ELF-1 (cell line): ENCODE data around the gene GLB1L.

Source experiments
- DNase-seq: peaks from one replicate; pipeline ENCODE4 v3.0.0-alpha.2; 2016; ENCODE audit warnings: low read depth, low spot score

The GLB1L gene

DNA sequence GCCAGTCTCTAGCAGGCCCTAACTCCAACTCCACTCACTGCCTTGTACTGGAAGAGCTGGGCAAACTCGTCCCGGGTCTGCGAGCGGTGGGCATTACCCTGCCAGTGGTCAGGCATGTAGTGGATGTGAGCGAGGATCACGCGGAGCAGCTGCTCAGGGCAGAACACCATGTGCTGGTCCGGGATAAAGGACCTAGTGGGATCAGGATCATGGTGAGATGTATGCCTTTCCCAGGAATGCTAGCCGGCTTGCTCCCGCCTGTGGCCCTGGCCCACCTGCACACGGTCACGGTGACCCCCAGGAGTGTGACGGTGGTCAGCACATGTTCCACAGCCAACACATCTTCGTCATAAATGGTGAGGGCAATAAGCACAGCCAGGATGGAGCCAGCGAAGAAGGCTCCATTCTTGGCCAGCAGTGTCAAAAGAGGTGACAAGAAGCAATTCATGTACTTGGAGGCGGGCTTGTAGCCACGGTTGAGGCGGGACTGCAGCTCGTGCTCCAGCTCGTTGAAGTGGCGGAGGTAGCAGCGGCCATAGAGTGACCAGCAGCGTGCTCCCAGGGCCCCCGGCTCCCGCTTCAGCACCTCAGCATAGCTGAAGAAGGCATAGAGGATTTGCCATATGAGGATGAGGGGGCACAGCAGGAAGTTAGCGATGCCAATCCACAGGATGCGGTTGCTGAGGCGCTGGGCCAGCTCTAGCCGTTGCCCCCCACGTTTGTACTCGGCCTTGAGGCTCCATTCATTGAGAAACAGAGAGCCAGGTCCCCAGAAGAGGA lies 21.2 kb downstream of the GLB1L start:
- no peak for DNase-seq

DNA sequence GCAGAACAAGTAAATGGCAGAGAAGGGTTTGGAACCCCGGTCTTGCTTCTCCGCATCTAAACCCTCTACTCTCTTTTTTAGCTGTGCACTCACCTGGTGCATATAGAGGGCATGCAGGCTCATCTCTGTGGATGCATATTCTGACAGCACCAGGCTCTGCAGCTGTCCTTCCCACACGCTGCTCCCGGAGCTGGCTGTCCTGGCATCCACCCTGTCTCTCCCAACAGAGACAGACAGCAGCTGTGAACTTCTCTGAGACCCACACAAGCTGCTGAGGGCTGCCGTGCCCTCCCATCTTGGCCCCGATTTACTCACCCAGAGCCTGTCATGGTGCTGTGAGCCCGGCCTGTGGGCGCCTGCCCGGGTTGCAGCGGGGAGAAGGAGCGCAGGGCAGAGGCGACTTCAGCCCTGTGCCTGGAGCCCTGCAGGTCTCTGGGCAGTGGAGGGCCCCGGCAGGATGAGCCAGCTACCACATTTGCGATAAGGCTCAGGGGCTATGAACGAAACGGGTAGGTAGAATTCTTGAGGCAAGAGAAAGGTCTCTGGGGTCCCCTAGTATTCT lies 23.2 kb downstream of the GLB1L start:
- no peak for DNase-seq

DNA sequence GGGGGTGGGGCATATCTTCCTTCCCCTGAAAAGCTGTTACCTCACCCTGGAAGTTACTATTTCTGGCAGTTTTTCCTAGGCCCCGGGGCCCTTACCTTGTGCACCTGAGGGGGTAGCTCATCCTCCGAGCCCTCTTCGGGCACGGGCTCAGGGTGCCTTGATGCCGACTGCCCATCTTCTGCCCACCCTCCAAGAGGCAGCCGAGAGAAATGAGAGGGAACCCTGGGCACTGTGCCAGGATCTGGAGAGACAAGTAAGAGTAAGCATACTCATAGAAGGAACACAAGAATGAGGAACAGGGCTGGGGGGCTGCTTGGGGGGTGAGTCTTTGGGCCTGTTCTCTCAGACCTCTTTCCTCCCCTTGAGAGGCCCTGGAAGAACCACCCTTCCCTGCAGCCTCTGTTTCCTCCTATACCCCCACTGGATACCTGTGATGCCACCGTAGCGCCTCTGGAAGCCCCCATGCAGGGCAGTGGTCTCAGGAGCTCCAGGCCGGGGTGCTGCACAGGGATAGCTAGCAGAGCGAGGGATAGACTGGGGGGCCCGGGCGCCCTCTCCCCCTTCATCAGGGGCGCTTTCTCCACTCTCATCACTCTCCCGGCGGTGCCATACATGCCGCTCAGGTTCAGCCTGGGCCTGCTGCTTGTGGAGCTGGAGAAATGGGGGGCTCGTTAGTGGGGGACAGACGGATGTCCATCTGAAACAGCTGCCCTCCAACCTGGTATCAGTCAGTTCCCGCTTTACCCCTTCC lies 24.4 kb downstream of the GLB1L start:
- DNase-seq = no peak

DNA sequence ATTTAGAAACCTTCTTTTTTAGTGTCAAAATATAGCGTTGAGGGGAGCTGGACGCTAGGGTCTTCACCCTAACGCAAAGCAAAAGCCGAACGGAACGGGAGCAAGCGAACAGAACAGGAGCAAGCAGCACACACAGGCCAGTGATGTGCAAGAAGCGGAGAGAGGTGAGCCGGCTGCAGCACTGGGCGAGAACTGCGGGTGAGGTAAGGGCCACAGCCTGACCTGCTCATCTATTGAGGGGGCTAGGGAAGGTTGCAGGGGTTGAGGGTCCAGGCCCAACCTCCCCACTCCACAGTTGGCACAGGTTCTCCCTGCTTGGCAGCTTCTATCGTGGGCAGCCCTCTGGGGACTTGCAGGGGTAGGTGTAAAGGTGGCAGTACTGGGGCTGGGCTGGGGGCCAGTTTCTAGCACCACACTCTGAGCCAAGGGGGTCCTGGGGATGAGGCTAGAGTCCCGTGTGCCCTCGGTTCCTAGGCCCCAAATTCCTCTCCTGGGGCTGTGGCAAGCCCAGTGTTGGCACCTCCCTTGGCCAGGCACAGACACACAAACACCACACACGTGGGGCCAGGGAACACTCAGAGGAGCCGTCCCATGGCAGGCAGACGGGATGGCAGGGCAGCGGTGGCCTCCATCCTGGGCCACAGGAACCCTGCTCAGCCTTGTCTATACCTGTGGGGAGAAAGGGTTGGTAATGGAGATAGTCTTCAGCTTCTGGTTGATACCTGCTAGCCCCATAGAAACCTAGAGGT lies 25.3 kb downstream of the GLB1L start:
- no peak for DNase-seq

DNA sequence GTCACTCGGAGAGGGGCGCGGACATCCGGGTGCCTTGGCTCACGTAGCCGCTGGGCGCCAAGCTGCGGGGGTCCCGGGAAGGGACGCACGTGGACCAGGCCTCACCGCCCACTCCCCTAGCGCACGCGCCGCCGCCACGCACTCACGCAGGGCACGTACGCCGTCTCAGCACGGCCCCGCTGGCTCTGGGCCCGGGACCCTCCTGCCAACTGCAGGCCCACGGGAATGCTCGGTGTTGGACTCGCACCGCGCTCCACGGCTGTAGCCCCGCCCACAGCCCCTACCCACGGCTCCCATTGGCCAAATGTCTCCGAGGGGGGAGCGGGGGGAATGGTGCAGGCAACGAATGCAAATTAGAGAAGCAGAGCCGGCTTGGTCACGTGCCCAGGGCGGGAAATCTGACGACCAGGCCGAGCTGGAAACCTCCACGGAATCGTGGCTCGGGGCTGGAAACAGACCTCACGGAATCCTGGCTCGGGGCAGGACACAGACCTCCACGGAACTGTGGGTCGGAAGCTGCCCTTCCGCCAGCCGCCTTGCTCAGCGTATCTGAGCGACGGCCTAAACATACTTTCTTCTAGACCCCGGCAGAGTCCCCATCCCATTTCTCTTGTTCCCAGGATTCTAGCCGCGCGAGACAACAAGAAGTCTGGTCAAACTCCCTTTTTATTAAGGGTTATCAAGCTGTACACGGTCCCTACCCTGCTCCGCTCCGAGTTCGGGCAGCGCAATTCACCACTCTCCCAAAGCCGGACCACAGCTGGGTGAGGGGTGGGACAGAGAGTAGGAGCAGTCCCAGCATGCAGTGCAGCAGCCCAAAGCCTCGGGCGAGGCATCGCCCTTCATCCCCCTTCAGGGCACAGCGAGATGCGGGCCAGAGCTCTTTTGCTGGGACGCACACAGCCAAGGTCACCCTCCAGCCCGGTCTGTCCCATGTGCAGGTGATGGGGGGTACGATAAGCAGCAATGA lies 26.2 kb downstream of the GLB1L start, which contains the start of gene ABCB6:
Gene ABCB6, minus strand, starts transcription at position 227 of the 970 bp plus-strand sequence. CDS start 285 bp downstream, outside the sequence.
- peak; percentile 91 for DNase-seq

DNA sequence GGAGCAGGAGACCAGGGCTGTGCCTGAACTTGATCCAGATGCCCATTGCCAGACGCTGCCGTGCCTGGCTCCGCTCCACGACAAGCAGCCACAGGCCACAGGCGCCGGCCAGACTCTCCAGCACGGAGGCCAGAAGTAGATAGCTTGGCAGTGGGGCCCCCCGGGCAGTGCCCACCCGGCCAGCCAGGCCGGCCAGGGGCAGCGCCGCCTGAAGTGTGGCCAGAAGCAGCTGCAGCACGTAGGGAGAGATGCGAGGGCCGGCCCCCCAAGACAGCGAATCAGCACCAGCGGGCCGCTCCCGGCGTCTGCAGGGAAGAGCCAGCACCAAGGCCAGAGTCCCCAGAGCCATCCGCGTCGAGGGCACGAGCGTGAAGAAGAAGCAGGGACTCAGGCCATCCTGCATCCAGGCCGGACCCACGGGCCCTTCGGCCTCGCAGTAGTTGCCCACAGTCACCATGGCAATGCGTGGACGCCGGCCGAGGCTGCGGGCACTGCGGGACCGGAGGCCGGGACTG lies 27.0 kb downstream of the GLB1L start:
- DNase-seq = peak; percentile 85

DNA sequence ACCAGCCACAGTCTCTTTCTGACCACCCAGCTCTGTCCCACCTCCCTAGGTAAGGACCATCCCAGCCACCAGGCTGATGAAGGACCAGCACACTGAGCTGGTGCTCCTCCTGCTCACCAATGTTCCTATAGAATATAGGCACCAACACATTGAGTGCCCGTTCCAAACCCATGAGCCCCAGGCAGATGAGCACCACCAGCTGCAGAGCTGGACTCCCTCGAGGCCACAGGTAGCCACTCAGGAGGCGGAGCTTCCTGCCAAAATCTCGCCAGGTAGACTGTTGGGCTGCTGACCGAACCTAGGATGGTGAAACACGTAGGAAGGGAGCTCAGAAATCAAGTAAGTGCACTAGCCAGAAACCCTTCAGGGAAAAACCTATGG lies 28.7 kb downstream of the GLB1L start:
- no peak for DNase-seq

DNA sequence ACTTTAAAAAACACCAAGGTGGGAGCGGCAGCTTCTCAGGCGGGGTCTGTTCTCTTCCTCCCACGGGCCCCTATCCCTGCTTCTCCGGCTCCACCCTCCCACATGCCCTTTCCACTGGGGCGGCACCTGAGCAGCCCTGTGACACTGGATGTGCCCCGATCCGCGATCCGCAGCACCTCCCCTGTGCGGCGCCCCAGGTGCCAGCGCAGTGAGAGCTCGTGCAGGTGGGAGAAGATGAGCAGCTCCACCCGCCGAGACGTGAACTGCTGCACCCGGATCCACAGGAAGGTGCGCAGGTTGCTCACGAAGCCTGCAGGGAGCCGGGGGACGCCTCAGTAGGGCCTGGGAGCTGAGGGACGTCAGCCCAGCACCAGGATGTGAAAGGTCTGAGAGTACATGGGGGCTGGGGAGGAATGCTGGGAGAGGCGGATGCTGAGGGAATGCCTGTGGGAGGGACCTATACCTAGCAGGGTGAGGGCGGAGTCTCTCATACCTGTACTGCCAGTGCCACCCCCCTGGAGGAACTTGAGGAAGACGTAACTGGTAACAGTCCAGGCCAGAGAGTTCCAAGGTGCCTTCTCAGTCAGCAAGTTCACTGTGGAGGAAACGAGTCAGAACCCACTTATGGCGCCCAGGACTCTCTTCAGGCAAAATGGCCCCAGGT lies 29.2 kb downstream of the GLB1L start:
- DNase-seq = peak; percentile 44

DNA sequence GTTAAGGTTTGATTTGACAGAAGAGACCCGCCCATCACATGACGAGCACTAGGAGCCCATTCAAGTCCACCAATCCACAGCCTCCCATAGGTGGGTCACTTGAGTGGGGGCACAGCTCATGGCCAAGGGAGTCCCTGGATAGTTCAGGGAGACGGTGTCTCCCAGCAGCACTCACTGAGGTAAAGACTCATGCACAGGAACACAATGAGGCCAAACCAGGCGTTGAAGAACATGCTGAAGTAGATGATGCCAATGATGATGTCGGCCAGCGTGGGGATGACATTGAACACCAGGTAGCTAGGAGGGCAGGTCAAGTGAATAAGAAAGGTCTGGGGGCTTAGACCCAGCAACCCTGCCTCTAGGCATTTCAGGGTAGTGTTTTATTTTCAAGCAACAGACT lies 30.5 kb downstream of the GLB1L start:
- no peak for DNase-seq

DNA sequence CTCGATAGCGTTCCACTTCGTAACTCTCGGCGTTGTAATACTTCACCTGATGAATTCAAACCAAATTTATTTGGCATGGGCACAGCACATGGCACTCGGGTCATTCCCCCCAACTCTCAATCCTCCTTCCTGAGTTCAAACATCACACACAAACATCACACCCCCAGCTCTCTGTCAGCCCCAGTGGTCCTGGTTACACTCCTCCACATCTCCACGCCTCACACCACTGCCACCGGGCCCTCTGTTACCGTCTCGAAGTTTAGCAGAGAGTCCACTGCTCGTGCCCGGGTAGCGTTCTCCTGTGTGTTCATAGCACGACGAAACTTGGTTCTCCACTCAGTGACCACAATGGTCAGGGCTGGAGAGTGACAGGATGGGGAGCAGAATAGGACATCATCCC lies 31.1 kb downstream of the GLB1L start:
- no peak for DNase-seq

DNA sequence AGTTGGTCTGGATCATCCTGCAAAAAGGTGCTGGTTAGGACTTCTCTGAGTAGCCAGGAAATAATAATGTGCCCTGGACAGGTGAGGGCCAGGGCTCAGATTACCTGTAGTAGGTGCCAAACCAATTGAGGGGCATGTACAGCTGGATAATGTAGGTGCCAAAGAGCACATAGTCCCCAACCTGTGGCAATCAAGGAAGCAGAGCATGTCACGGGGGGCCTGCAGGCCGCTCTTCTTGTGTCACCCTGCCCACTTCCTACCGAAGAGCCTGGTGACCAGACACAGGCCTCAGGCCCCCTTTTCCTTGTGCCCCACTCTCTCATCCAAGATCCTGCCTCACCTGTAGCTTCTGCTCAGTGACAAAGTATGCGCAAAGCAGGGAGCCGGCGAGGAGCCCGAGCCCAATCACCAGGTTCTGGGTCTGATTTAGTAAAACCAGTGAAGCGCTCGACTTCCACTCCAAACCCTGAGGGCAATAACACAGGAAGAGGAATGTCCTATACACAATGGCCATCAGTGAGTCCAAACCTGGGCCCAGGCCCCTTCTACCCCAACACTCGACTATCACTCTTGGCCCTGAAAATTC lies 31.7 kb downstream of the GLB1L start:
- no peak for DNase-seq

DNA sequence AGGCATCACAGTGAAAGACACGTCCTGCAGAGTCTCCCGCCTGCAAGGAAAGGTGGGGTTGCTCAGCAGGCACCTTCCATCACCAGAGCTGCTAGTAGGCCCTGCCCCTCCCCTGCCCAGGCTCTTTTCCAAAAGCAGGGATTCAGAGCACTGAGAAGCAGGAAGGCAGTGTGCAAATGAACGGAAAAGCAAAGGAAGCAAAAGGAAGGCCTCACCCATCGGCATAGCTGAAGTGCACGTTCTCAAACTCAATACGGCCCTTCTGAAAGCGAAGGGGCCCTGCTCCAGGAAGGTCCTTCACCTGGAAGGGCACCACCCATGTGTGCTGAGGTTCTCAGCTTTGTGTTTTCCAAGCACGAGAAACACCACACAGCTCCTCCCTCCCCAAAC lies 32.2 kb downstream of the GLB1L start:
- DNase-seq = no peak

DNA sequence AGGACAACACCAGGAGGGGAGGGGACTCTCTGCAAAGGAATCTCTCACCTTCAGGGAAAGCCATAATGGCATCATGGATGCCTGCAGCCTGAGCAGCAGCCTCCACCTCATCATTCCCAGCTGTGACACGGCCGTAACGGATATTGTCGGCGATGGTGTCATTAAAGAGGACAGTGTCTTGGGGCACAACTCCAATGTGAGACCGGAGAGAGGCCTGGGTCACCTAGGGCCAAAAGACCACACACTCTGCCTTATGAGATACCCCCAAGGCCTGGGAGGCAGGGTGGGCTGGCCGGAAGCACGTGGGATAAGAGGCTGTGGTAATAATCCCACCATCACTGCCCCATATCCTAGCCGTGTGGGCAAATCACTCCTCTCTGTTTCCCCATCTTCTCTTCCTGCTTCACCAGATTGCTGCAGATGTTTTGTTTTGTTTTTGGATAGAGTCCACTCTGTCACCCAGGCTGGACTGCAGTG lies 34.3 kb downstream of the GLB1L start:
- DNase-seq = no peak

DNA sequence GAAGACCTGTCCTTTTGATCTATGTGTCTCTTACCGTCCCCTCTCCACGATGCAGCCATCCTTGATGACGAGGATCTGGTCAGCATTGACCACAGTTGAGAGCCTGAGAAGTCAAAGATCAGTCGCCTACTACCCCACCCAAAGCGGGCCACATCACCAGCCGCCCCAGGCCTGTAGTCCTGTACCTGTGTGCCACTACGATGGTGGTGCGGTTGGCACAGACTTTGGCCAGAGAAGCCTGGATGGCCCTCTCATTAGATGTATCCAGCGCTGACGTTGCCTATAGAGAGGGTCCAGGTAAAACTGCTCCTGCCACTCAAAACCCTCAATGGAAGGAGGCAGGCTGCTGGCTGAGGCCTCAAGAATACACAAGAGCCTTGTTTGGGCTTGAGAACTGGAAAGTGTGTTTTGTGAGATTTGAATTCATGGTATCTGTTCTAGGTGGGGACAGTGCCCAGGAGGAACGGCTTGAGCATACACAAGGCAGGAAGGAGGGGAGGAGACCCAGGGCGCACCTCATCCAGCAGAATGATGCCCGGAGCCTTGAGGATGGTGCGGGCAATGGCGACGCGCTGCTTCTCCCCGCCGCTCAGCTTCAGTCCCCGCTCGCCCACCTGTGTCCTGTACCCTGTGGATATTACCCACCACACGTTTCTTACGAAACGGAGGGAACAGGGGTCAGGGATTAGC lies 34.9 kb downstream of the GLB1L start:
- no peak for DNase-seq

DNA sequence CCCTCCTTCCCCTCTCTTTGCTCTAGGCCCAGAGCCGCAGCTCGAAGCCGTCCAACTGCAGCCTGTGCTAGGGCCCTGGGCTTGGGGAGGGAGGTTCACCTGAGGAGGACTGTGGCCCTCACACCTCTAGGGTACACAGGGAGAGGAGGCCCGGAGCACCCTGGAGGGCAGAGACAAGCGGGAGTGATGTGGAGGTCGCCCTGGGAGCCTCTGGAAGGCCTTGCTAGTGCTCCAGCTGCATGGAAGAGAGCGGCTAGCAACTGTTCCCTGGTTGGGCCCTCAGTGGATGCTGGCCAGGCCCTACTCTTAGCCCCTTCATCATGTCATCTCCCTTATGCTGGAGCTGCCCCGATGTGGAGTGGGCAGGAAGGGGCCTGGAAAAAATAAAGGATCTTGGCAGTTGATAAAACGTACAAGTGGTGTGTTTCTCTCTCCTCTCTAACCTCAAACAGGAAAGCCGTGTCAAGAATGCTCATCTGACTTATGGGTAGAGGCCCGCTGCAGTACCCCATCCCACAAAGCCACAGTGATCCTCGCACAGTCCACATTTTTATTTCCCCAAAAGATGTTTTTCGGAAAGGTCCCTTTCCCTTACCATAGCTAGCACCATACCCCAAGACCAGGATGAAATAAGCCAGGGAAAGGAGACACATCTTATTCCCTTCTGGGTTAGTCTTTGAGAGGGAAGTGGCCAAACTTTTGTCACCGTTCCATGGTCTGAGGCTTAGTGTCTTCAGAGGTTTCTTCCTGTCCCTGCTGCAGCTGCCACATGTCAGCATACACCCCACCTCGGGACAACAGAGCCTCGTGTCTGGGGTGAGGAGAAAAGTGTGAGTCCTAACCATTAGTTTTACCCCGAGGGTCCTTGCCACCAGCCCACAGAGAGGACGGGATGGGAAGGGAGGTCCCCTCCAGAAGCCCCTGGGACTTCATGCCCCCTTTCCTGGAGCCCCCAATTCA lies 35.7 kb downstream of the GLB1L start:
- DNase-seq = no peak

DNA sequence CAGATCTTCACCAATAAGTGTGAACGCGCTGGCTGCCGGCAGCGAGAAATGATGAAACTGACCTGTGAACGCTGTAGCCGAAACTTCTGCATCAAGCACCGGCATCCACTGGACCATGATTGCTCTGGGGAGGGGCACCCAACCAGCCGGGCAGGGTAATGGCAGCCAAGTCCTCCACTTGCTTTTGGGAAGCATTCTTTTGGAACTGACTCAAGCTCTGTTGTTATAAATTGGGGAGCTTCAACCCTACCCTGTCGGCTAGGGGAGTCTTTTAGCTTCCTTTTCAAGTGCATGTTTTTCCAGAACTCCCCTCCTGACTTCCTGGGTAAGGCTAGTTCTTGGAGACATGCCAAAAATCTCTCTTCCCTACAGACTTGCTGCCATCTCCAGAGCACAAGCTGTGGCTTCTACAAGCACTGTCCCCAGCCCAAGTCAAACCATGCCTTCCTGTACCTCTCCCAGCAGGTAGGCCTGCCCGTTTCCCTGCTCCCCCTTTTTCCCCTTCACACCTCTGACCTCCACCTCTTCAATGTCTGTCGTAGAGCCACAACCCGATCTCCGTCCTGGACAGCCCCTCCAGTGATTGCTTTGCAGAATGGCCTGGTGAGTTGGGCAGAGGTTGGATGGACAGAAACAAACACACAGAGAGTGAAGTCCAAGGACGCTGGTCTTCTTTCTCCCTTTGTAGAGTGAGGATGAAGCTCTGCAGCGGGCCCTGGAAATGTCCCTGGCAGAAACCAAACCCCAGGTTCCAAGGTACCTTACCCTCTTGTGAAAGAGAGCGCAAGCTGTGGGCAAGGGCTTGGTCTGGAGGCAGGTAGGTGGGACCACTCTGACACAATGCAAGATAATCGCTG lies 37.1 kb downstream of the GLB1L start:
- no peak for DNase-seq
